GM12874 (cell line): ENCODE results near the gene ARHGEF38.

ENCODE experiments used
- CTCF ChIP-seq: IDR thresholded peaks from 2 replicates; pipeline ENCODE4 v1.5.1; 2011; ENCODE audit warnings: low read depth, mild to moderate bottlenecking, control low read depth, low read length, moderate library complexity; ENCODE audit not compliant: insufficient read depth

The ARHGEF38 gene

GRCh38 chr4:105670684-105671083, 118.3 kb downstream of the ARHGEF38 start:
- no peak for TF ChIP-seq CTCF

DNA sequence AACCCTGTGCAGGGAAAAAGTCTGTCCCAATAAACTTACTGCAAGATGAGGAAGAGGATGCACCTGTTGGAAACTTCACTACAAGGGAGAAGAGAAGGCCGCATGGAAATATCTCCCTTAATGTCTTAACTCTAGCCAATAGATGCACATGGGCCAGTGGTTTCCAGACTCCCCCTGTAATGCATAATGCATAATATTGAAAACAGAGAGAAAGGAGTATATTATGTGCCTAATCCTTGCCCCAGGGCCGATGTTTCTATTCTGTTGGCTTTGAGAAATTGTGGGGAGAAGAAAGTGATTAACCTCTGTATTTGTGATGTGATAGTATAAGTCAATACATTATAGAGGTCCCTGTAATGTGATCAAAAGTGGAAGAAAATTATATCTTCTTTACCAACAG, 118.9 kb downstream of the ARHGEF38 start:
- TF ChIP-seq CTCF, result no peak

- TF ChIP-seq CTCF, result no peak
Observed at GRCh38 chr4:105674011-105674410, 121.6 kb downstream of the ARHGEF38 start.

GRCh38 chr4:105677709-105678108, 125.3 kb downstream of the ARHGEF38 start:
- no peak for TF ChIP-seq CTCF

GRCh38 chr4:105679186-105679585, 126.8 kb downstream of the ARHGEF38 start:
- TF ChIP-seq CTCF, result no peak

- no peak for TF ChIP-seq CTCF
Observed at GRCh38 chr4:105683038-105683437, 130.6 kb downstream of the ARHGEF38 start.

- TF ChIP-seq CTCF, result no peak
Observed at GRCh38 chr4:105686571-105686970, 134.2 kb downstream of the ARHGEF38 start.

DNA sequence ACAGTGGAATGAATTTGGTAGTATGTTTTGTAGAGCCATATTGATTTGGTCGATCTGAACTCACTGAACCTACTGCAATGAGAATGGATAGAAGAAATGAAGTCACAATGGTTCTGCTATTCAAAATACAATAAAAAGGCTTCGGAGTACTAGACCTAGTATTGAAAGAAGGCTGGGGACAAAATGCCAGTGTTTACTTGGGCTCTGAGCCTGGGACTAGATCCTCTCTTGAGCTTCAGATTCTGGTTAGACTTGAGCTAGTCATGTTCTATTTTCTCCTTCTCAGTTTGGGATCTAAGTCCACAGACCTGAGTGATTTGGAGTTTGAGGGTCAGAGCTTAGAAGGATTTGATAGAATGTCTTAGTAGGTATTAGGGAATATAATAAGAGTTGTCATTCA, 146.2 kb downstream of the ARHGEF38 start:
- no peak for TF ChIP-seq CTCF
